Fibroblast of lung (primary cell): ENCODE results near the gene VPS45. TPM values are rescaled to one million over a fixed set of nuclear protein-coding genes. Genes with fewer than 3 reads are reported as not detected.

Experiments
- DNase-seq, 2 donors: peaks; one replicate each; pipeline versions ENCODE4 v3.0.0 to v3.0.0-alpha.2; 2010; ENCODE audit warnings: low read depth in 2 of 2
- H2AFZ ChIP-seq: 2 replicates; pipeline ENCODE4 v1.5.1; 2012; ENCODE audit warnings: low read length, control low read depth, inconsistent platforms
- H3K27ac ChIP-seq: 2 replicates; pipeline ENCODE4 v1.5.1; 2011; ENCODE audit warnings: low read length, control low read depth; ENCODE audit not compliant: insufficient read depth
- H3K27me3 ChIP-seq: 2 replicates; pipeline ENCODE4 v1.5.1; 2011; ENCODE audit warnings: mild to moderate bottlenecking, low read length; ENCODE audit not compliant: control insufficient read depth, insufficient read depth
- H3K36me3 ChIP-seq: 2 replicates; pipeline ENCODE4 v1.5.1; 2011; ENCODE audit warnings: low read length; ENCODE audit not compliant: control insufficient read depth, insufficient read depth
- H3K4me1 ChIP-seq: 2 replicates; pipeline ENCODE4 v1.5.1; 2011; ENCODE audit warnings: low read length; ENCODE audit not compliant: control insufficient read depth, insufficient read depth; ENCODE audit errors: extremely low read depth
- H3K4me2 ChIP-seq: 2 replicates; pipeline ENCODE4 v1.5.1; 2011; ENCODE audit warnings: low read length, control low read depth; ENCODE audit not compliant: insufficient read depth; ENCODE audit errors: extremely low read depth
- H3K4me3 ChIP-seq, 4 experiments: fragments of 200-600 bp in 1 of 4; sonication (generic) in 1 of 4; replicated peaks in 1 of 4; 2 replicates each; pipeline ENCODE4 v1.5.1; 2011 to 2016; ENCODE audit warnings: low read length in 4 of 4, low read depth in 3 of 4, mild to moderate bottlenecking in 3 of 4, control low read depth in 2 of 4, inconsistent platforms in 1 of 4, mixed read lengths in 1 of 4; ENCODE audit not compliant: insufficient read depth in 1 of 4; ENCODE audit errors: control extremely low read depth in 1 of 4
- H3K79me2 ChIP-seq: 2 replicates; pipeline ENCODE4 v1.5.1; 2012; ENCODE audit warnings: mild to moderate bottlenecking, low read length, inconsistent platforms; ENCODE audit not compliant: control insufficient read depth, insufficient read depth
- H3K9ac ChIP-seq: 2 replicates; pipeline ENCODE4 v1.5.1; 2011; ENCODE audit warnings: mild to moderate bottlenecking, low read length, control low read depth; ENCODE audit not compliant: insufficient read depth
- H3K9me3 ChIP-seq: 2 replicates; pipeline ENCODE4 v1.5.1; 2012; ENCODE audit warnings: low read depth, low read length; ENCODE audit not compliant: control insufficient read depth, insufficient read depth
- H4K20me1 ChIP-seq: 2 replicates; pipeline ENCODE4 v1.5.1; 2011; ENCODE audit warnings: low read length; ENCODE audit not compliant: control insufficient read depth, insufficient read depth; ENCODE audit errors: extremely low read depth
- CTCF ChIP-seq, 2 donors: IDR thresholded peaks in 1 of 2; conservative IDR thresholded peaks in 1 of 2; 1 replicate in 1 of 2; 2 replicates in 1 of 2; pipeline ENCODE4 v1.5.1; 2011 to 2012; ENCODE audit warnings: low read length in 2 of 2, control low read depth in 1 of 2, inconsistent platforms in 1 of 2, low read depth in 1 of 2, mild to moderate bottlenecking in 1 of 2
- EZH2 ChIP-seq: IDR thresholded peaks from 2 replicates; pipeline ENCODE4 v1.5.1; 2012; ENCODE audit warnings: low read length, control low read depth, mild to moderate bottlenecking; ENCODE audit errors: missing control alignments
- polyA plus RNA-seq, 2 donors: library from polyadenylated mRNA; depleted of rRNA in 1 of 2; stranded (reverse) in 1 of 2; unstranded in 1 of 2; fragments of >200 nt; gene quantifications; 2 replicates each; pipeline ENCODE4 v1.2.1, GENCODE V29; 2011 to 2012; ENCODE audit warnings: missing spikeins in 1 of 2
- total RNA-seq: library from RNA; depleted of rRNA; stranded (reverse); fragments of >200 nt; gene quantifications from 2 replicates; pipeline ENCODE4 v1.2.1, GENCODE V29; 2014

The VPS45 gene
- total and polyA plus RNA-seq, 2 donors (not counting 1 experiment from before 2014, with no cell fraction given), result 42.6 to 50.0 TPM

- H4K20me1 ChIP-seq, result no peaks in the 10 kb centered on the region
- no peak for TF ChIP-seq EZH2
- H3K27ac ChIP-seq, result peak overlapping the region; percentile 8
- H3K9ac ChIP-seq, result no peak overlapping the region
- peaks cover 2% of the 10 kb centered on the region for H3K79me2 ChIP-seq
- no peak overlapping the region for H3K4me3 ChIP-seq
- H3K27me3 ChIP-seq, result no peaks in the 10 kb centered on the region
- peaks cover 11% of the 10 kb centered on the region for H3K4me1 ChIP-seq
- no peaks in the 10 kb centered on the region for H3K36me3 ChIP-seq
- no peak overlapping the region for H2AFZ ChIP-seq
- no peaks in the 10 kb centered on the region for H3K9me3 ChIP-seq
- DNase-seq, result no peak
- peak overlapping the region; percentile 62 for H3K4me2 ChIP-seq
These were observed 5.5 kb upstream of the VPS45 start for GRCh38 chr1:150062113-150062512.

- H3K79me2 ChIP-seq, result peaks cover 12% of the 10 kb centered on the region
- peaks cover 2% of the 10 kb centered on the region for H3K36me3 ChIP-seq
- H3K9ac ChIP-seq, result no peak overlapping the region
- peaks cover 13% of the 10 kb centered on the region for H3K4me1 ChIP-seq
- no peaks in the 10 kb centered on the region for H4K20me1 ChIP-seq
- TF ChIP-seq EZH2, result no peak
- TF ChIP-seq CTCF (conservative IDR thresholded peaks at IDR 0.05 in 1 of 2, IDR thresholded peaks at IDR 0.05 in 1 of 2; ENCODE audit: low read depth in 1 of 2, low read length in 2 of 2), result no peak
- no peaks in the 10 kb centered on the region for H3K9me3 ChIP-seq
- DNase-seq, result peak; percentile 66 to 79
- no peak overlapping the region for H2AFZ ChIP-seq
- no peak overlapping the region for H3K27ac ChIP-seq
- no peaks in the 10 kb centered on the region for H3K27me3 ChIP-seq
- H3K4me2 ChIP-seq, result peak overlapping the region; percentile 98
- peak overlapping the region; percentile 24 to 97 (median 60) for H3K4me3 ChIP-seq
These were observed 2.2 kb upstream of the VPS45 start for GRCh38 chr1:150065184-150065871.

- H4K20me1 ChIP-seq, result no peaks in the 10 kb centered on the region
- H2AFZ ChIP-seq, result peak overlapping the region; percentile 99
- H3K9ac ChIP-seq, result peak overlapping the region; percentile 83
- peaks cover 12% of the 10 kb centered on the region for H3K4me1 ChIP-seq
- H3K79me2 ChIP-seq, result peaks cover 12% of the 10 kb centered on the region
- no peaks in the 10 kb centered on the region for H3K9me3 ChIP-seq
- H3K4me2 ChIP-seq, result peak overlapping the region; percentile 98
- H3K36me3 ChIP-seq, result peaks cover 2% of the 10 kb centered on the region
- H3K27me3 ChIP-seq, result no peaks in the 10 kb centered on the region
- peak overlapping the region; percentile 48 to 97 (median 84) for H3K4me3 ChIP-seq
- DNase-seq, result no peak
- H3K27ac ChIP-seq, result peak overlapping the region; percentile 91
- TF ChIP-seq EZH2 (no peak), CTCF (conservative IDR thresholded peaks at IDR 0.05 in 1 of 2, IDR thresholded peaks at IDR 0.05 in 1 of 2; ENCODE audit: low read depth in 1 of 2, low read length in 2 of 2) (no peak)
These were observed 1.2 kb upstream of the VPS45 start for GRCh38 chr1:150066328-150066727.
